ENCODE data around the gene SEMA6D. TPM values are rescaled to one million over a fixed set of nuclear protein-coding genes. Genes with fewer than 3 reads are reported as not detected.
A peak's percentile ranks its signal among the peaks of the same experiment; 100 is the strongest.

SEMA6D gene
- total and polyA plus RNA-seq, 2 experiments from 2014 or later: 77.6 to 90.6 TPM

DNA sequence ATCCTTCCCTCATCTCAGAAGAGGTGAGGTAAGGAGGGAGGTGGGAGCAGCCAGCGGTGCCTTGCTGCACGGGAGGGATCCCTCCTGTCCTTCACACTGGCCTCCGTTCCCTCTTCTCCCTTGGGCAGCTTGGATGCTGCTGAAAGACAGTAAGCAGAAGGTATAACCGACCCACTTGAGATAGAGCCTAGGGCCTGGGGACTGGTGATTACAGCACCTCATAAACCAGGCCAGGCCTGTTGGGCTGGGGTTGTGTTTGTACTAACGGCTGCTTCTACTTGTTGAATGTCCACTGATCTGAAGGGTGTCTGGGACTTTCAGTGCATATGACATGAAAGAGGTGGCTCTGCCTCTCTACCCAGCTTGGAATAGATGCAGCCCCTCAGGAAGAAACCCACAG, 25.0 kb downstream of the SEMA6D start:
- TF ChIP-seq, protein P1, sequence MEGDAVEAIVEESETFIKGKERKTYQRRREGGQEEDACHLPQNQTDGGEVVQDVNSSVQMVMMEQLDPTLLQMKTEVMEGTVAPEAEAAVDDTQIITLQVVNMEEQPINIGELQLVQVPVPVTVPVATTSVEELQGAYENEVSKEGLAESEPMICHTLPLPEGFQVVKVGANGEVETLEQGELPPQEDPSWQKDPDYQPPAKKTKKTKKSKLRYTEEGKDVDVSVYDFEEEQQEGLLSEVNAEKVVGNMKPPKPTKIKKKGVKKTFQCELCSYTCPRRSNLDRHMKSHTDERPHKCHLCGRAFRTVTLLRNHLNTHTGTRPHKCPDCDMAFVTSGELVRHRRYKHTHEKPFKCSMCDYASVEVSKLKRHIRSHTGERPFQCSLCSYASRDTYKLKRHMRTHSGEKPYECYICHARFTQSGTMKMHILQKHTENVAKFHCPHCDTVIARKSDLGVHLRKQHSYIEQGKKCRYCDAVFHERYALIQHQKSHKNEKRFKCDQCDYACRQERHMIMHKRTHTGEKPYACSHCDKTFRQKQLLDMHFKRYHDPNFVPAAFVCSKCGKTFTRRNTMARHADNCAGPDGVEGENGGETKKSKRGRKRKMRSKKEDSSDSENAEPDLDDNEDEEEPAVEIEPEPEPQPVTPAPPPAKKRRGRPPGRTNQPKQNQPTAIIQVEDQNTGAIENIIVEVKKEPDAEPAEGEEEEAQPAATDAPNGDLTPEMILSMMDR (IDR thresholded peaks at IDR 0.05; ENCODE audit: low read depth, low read length): no peak
- DNase-seq (ENCODE audit: low read depth in 1 of 2, low spot score in 1 of 2): peak in 1 of 2 donors; percentile 82

DNA sequence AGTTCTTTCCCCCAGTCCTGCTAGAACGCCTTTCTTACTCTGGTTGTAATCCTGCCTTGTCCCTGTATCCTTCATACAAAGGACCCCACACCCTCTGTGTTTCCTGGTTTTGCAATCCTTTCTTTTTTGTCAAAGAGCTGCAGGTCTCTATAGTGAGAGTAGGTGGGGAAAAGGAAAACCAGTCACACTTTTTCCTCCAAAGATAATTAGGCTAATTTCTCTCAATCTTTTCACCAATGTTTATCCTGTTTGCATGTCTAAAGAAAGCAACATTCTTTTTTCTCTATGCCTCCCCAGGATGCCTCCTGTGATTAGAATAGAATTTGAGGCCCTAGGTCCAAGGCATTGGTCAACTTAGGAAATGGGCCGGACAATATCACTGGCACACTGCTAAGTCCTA, 25.4 kb downstream of the SEMA6D start:
- peaks cover 47% of the 10 kb centered on the region for H3K4me1 ChIP-seq (ENCODE audit: low read depth)
- H3K9me3 ChIP-seq (ENCODE audit: low read depth): no peaks in the 10 kb centered on the region
- H3K27me3 ChIP-seq: no peaks in the 10 kb centered on the region
- no peak for DNase-seq (ENCODE audit: low read depth in 1 of 2, low spot score in 1 of 2)
- H3K27ac ChIP-seq: peak overlapping the region; percentile 69
- H3K4me3 ChIP-seq: no peak overlapping the region
- TF ChIP-seq, protein P1 (IDR thresholded peaks at IDR 0.05; ENCODE audit: low read depth, low read length): no peak
- H3K36me3 ChIP-seq: peaks cover 11% of the 10 kb centered on the region

More for the DNA sequence above, 25.0 kb downstream of the SEMA6D start:
- Histone ChIP-seq H3K27ac (peak overlapping the region; percentile 69), H3K36me3 (peaks cover 11% of the 10 kb centered on the region), H3K27me3 (no peaks in the 10 kb centered on the region), H3K4me3 (no peak overlapping the region), H3K4me1 (ENCODE audit: low read depth) (peaks cover 47% of the 10 kb centered on the region), H3K9me3 (ENCODE audit: low read depth) (no peaks in the 10 kb centered on the region)

DNA sequence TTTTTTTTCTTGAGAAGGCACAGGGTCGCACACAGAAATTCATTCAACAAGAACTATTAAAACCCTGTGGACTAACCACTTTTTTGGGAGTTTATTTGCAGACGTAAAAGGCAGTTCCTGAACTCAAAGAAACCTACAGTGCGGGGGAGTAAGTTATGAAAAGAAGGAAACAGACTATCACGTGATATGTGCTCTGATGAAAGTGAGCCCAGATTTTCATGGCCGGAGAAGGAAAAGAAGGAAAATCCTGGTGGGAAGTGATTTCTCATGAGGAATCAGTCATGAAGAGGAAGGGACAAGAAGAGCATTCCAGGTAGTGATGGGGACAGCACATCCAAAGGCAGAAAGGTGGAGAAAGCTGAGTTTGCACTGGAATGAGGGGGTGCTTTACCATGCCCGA, 26.1 kb downstream of the SEMA6D start:
- peaks cover 11% of the 10 kb centered on the region for H3K36me3 ChIP-seq
- peaks cover 47% of the 10 kb centered on the region for H3K4me1 ChIP-seq (ENCODE audit: low read depth)
- DNase-seq (ENCODE audit: low read depth in 1 of 2, low spot score in 1 of 2): no peak
- H3K27me3 ChIP-seq: no peaks in the 10 kb centered on the region
- H3K9me3 ChIP-seq (ENCODE audit: low read depth): no peaks in the 10 kb centered on the region
- H3K4me3 ChIP-seq: no peak overlapping the region
- peak overlapping the region; percentile 69 for H3K27ac ChIP-seq
- TF ChIP-seq, protein P1 (IDR thresholded peaks at IDR 0.05; ENCODE audit: low read depth, low read length): no peak

DNA sequence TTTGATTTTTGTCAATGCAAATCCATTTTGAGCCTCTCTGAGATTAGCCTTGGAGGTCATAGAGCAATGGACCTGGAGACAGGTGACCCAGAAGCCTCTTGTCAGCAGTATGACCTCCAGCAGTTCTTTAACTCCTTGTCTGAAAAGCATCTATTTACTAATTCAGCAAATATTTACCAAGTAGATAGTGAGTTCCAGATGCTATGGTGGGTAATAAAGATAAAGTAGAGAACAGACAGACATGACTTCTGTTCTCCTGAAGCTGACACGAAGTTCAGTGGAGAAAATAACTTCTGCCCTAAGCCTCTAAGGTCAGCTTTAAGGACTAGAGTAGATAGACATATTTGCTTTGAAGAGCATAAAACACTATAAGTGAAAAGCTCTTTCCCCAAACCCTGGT, 26.6 kb downstream of the SEMA6D start:
- Histone ChIP-seq H3K27ac (peak overlapping the region; percentile 25), H3K4me3 (no peak overlapping the region), H3K27me3 (no peaks in the 10 kb centered on the region), H3K4me1 (ENCODE audit: low read depth) (peaks cover 47% of the 10 kb centered on the region), H3K9me3 (ENCODE audit: low read depth) (no peaks in the 10 kb centered on the region), H3K36me3 (peaks cover 11% of the 10 kb centered on the region)
- TF ChIP-seq, protein P1 (IDR thresholded peaks at IDR 0.05; ENCODE audit: low read depth, low read length): no peak
- no peak for DNase-seq (ENCODE audit: low read depth in 1 of 2, low spot score in 1 of 2)

DNA sequence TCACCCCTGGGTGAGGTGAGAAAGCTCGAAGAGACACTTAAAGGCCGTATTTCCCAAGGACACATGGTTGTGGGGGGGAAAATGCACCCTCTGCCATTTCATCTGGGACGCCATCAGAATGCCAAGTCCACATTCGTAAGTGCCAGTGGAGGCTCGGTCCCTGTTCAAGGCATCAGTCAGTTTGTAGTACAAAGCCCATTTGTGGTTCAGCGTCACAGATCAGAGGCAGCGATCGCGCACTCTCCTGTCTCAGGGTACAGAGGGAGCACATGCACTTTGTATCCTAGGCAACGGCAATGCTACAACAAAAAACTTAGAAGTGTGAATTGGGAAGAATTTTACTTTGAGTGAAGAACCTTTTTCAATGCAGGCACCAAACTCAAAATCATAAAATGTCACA, 27.2 kb downstream of the SEMA6D start:
- H3K4me3 ChIP-seq: no peak overlapping the region
- peaks cover 11% of the 10 kb centered on the region for H3K36me3 ChIP-seq
- no peaks in the 10 kb centered on the region for H3K27me3 ChIP-seq
- no peaks in the 10 kb centered on the region for H3K9me3 ChIP-seq (ENCODE audit: low read depth)
- TF ChIP-seq, protein P1 (IDR thresholded peaks at IDR 0.05; ENCODE audit: low read depth, low read length): no peak
- peaks cover 51% of the 10 kb centered on the region for H3K4me1 ChIP-seq (ENCODE audit: low read depth)
- no peak for DNase-seq (ENCODE audit: low read depth in 1 of 2, low spot score in 1 of 2)
- no peak overlapping the region for H3K27ac ChIP-seq

DNA sequence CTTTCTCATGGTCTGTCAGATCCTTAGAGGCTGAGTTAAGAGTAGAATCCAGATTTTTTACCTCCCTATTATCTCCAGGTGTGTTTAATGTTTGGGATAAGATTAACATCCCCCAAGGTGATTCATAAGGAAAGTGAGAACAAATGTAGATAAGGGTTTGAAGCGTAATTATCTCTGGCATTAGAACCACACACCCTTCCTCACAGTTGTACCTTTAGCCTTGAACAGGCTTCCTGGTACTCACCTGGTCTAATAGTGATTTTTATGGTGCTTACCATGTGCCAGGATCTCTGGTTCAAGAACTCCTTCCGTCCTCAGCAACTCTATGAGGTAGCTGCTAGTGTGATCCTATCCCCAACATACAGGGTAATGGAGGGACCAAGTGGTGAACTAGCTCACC, 27.7 kb downstream of the SEMA6D start:
- Histone ChIP-seq H3K36me3 (peaks cover 11% of the 10 kb centered on the region), H3K27ac (no peak overlapping the region), H3K4me1 (ENCODE audit: low read depth) (peaks cover 55% of the 10 kb centered on the region), H3K27me3 (no peaks in the 10 kb centered on the region), H3K9me3 (ENCODE audit: low read depth) (no peaks in the 10 kb centered on the region), H3K4me3 (no peak overlapping the region)
- DNase-seq (ENCODE audit: low read depth in 1 of 2, low spot score in 1 of 2): no peak
- TF ChIP-seq, protein P1 (IDR thresholded peaks at IDR 0.05; ENCODE audit: low read depth, low read length): no peak

All from cardiac muscle cell (in vitro differentiated cells and primary cell).